Rectal smooth muscle tissue (tissue), 1 donor: ENCODE data around the gene PCDHA5.
"Not testable (repeated sequence)": the region's sequence is repeated elsewhere in the genome, so short reads cannot be mapped to it uniquely, and the experiment has no call there.

ENCODE experiments used
- H3K27ac ChIP-seq: one replicate; pipeline ENCODE4 v1.7.0; 2013; ENCODE audit warnings: low read depth, low read length, inconsistent platforms
- H3K27me3 ChIP-seq: one replicate; pipeline ENCODE4 v1.7.0; 2013; ENCODE audit warnings: low read length; ENCODE audit not compliant: control insufficient read depth, insufficient read depth
- H3K36me3 ChIP-seq: one replicate; pipeline ENCODE4 v1.7.0; 2013; ENCODE audit warnings: low read length; ENCODE audit not compliant: control insufficient read depth, insufficient read depth
- H3K4me1 ChIP-seq: one replicate; pipeline ENCODE4 v1.7.0; 2013; ENCODE audit warnings: low read length; ENCODE audit not compliant: control insufficient read depth, insufficient read depth
- H3K4me3 ChIP-seq: one replicate; pipeline ENCODE4 v1.7.0; 2013; ENCODE audit warnings: low read length
- H3K9ac ChIP-seq: one replicate; pipeline ENCODE4 v1.7.0; 2013; ENCODE audit warnings: low read length

Gene PCDHA5

DNA sequence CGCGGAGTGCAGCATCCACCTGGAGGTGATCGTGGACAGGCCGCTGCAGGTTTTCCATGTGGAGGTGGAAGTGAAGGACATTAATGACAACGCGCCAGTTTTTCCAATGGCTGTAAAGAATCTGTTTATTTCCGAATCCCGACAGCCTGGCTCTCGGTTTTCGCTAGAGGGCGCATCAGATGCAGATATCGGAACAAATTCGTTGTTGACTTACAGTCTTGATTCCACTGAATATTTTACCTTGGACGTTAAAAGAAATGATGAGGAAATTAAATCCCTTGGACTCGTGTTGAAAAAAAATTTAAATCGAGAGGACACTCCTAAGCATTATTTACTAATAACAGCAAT is 19.9 kb upstream of the PCDHA5 start:
- Histone ChIP-seq H3K27ac (no peak overlapping the region), H3K4me1 (no peaks in the 10 kb centered on the region), H3K36me3 (no peaks in the 10 kb centered on the region), H3K4me3 (no peak overlapping the region), H3K27me3 (no peaks in the 10 kb centered on the region), H3K9ac (no peak overlapping the region)

DNA sequence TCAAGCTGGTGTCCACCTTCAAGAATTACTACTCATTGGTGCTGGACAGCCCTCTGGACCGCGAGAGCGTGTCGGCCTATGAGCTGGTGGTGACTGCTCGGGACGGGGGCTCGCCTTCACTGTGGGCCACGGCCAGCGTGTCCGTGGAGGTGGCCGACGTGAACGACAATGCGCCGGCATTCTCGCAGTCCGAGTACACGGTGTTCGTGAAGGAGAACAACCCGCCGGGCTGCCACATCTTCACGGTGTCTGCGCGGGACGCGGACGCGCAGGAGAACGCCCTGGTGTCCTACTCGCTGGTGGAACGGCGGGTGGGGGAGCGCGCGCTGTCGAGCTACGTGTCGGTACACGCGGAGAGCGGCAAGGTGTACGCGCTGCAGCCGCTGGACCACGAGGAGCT is 19.0 kb upstream of the PCDHA5 start:
- H3K27me3 ChIP-seq, H3K4me3 ChIP-seq: not testable (repeated sequence)

DNA sequence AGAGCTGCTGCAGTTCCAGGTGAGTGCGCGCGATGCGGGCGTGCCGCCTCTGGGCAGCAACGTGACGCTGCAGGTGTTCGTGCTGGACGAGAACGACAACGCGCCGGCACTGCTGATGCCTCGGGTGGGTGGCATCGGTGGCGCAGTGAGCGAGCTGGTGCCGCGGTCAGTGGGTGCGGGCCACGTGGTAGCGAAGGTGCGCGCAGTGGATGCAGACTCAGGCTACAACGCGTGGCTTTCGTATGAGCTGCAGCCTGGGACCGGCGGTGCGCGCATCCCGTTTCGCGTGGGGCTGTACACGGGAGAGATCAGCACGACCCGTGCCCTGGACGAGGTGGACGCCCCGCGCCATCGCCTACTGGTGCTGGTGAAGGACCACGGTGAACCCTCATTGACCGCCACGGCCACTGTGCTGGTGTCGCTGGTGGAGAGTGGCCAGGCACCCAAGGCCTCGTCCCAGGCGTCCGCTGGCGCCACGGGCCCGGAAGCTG is 18.6 kb upstream of the PCDHA5 start:
- H3K27me3 ChIP-seq = no peaks in the 10 kb centered on the region
- no peaks in the 10 kb centered on the region for H3K4me1 ChIP-seq
- H3K36me3 ChIP-seq = no peaks in the 10 kb centered on the region
- no peak overlapping the region for H3K27ac ChIP-seq
- no peak overlapping the region for H3K4me3 ChIP-seq
- no peak overlapping the region for H3K9ac ChIP-seq

More for the DNA sequence above, 19.0 kb upstream of the PCDHA5 start:
- H3K36me3 ChIP-seq, H3K27ac ChIP-seq, H3K4me1 ChIP-seq, H3K9ac ChIP-seq: not testable (repeated sequence)

DNA sequence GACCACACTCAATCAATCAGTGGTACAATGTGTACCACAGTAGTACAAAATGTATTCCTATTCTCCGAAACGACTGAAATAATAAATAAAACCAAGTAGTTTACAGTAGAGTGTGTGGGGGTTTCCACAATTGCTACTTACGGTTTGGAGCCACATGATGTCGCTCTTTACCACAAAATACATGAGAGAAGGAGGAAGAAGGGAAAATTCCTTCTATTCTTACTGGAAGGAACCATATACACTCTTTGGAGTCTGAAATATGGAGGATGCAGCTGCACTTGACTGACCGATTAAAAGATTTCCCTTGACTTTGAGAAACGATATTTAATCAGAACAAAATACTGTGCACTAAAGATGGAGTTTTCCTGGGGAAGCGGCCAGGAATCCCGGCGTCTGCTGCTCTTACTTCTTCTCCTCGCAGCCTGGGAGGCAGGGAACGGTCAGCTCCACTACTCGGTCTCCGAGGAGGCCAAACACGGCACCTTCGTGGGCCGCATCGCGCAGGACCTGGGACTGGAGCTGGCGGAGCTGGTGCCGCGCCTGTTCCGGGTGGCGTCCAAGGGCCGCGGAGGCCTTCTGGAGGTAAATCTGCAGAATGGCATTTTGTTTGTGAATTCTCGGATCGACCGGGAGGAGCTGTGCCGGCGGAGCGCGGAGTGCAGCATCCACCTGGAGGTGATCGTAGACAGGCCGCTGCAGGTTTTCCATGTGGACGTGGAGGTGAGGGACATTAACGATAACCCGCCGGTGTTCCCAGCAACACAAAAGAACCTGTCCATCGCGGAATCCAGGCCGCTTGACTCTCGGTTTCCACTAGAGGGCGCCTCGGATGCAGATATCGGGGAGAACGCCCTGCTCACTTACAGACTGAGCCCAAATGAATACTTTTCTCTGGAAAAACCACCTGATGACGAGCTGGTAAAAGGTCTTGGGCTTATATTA is 14.3 kb upstream of the PCDHA5 start, which contains the start of gene PCDHA4:
Gene PCDHA4 (plus strand): TSS at position 235 of the 942 bp plus-strand sequence.
- H3K27ac ChIP-seq = no peak within 1 kb of the TSS
- no peaks in the 10 kb centered on the region for H3K4me1 ChIP-seq
- H3K4me3 ChIP-seq = peak within 1 kb of the TSS; percentile 40
- H3K27me3 ChIP-seq = no peaks in the 10 kb centered on the region
- no peaks in the 10 kb centered on the region for H3K36me3 ChIP-seq
- H3K9ac ChIP-seq = no peak within 1 kb of the TSS

DNA sequence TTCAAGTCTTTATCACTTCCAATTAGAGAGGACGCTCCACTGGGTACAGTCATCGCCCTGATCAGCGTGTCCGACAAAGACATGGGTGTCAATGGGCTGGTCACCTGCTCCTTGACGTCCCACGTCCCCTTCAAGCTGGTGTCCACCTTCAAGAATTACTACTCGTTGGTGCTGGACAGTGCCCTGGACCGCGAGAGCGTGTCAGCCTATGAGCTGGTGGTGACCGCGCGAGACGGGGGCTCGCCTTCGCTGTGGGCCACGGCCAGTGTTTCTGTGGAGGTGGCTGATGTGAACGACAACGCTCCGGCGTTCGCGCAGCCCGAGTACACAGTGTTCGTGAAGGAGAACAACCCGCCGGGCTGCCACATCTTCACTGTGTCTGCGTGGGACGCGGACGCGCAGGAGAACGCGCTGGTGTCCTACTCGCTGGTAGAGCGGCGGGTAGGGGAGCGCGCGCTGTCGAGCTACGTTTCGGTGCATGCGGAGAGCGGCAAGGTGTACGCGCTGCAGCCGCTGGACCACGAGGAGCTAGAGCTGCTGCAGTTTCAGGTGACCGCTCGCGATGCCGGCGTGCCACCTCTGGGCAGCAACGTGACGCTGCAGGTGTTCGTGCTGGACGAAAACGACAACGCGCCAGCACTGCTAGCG is 13.0 kb upstream of the PCDHA5 start:
- H3K4me1 ChIP-seq, H3K4me3 ChIP-seq: not testable (repeated sequence)

DNA sequence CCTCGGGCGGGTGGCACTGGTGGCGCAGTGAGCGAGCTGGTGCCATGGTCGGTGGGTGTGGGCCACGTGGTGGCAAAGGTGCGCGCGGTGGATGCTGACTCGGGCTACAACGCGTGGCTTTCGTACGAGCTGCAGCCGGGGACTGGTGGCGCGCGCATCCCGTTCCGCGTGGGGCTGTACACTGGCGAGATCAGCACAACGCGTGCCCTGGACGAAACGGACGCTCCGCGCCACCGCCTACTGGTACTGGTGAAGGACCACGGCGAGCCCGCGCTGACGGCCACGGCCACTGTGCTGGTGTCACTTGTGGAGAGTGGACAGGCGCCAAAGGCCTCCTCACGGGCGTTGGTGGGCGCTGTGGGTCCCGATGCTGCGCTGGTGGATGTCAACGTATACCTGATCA is 12.5 kb upstream of the PCDHA5 start:
- no peak overlapping the region for H3K9ac ChIP-seq
- no peak overlapping the region for H3K27ac ChIP-seq
- no peaks in the 10 kb centered on the region for H3K4me1 ChIP-seq
- no peaks in the 10 kb centered on the region for H3K27me3 ChIP-seq
- no peak overlapping the region for H3K4me3 ChIP-seq
- H3K36me3 ChIP-seq = no peaks in the 10 kb centered on the region

More for the DNA sequence above, 13.0 kb upstream of the PCDHA5 start:
- not testable (repeated sequence) for H3K36me3 ChIP-seq, H3K9ac ChIP-seq, H3K27ac ChIP-seq, H3K27me3 ChIP-seq

DNA sequence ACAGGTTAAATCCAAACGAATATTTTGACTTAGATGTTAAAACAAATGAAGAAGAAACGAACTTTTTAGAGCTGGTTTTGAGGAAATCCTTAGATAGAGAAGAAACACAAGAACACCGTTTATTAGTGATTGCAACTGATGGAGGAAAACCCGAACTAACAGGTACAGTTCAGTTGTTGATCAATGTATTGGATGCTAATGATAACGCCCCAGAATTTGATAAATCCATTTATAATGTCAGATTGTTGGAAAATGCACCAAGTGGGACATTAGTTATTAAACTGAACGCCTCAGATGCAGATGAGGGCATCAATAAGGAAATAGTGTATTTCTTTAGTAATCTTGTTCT is 842 bp downstream of the PCDHA5 start:
- no peaks in the 10 kb centered on the region for H3K36me3 ChIP-seq
- H3K27ac ChIP-seq = no peak overlapping the region
- H3K4me1 ChIP-seq = no peaks in the 10 kb centered on the region
- H3K9ac ChIP-seq = no peak overlapping the region
- no peak overlapping the region for H3K4me3 ChIP-seq
- H3K27me3 ChIP-seq = no peaks in the 10 kb centered on the region

DNA sequence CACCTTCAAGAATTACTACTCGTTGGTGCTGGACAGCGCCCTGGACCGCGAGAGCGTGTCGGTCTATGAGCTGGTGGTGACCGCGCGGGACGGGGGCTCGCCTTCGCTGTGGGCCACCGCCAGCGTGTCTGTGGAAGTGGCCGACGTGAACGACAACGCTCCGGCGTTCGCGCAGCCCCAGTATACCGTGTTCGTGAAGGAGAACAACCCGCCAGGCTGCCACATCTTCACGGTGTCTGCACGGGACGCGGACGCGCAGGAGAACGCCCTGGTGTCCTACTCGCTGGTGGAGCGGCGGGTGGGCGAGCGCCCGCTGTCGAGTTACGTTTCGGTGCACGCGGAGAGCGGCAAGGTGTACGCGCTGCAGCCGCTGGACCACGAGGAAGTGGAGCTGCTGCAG is 1.6 kb downstream of the PCDHA5 start:
- H3K4me3 ChIP-seq, H3K27me3 ChIP-seq, H3K36me3 ChIP-seq, H3K27ac ChIP-seq, H3K9ac ChIP-seq, H3K4me1 ChIP-seq: not testable (repeated sequence)

DNA sequence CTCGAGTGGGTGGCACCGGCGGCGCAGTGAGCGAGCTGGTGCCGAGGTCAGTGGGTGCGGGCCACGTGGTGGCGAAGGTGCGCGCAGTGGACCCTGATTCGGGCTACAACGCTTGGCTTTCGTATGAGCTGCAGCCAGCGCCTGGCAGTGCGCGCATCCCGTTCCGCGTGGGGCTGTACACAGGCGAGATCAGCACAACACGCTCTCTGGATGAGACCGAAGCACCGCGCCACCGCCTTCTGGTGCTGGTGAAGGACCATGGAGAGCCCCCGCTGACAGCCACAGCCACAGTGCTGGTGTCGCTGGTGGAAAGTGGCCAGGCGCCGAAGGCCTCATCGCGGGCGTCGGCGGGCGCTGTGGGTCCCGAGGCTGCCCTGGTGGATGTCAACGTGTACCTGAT is 2.1 kb downstream of the PCDHA5 start:
- no peaks in the 10 kb centered on the region for H3K27me3 ChIP-seq
- H3K4me3 ChIP-seq = no peak overlapping the region
- no peak overlapping the region for H3K9ac ChIP-seq
- no peaks in the 10 kb centered on the region for H3K4me1 ChIP-seq
- H3K27ac ChIP-seq = no peak overlapping the region
- H3K36me3 ChIP-seq = no peaks in the 10 kb centered on the region

DNA sequence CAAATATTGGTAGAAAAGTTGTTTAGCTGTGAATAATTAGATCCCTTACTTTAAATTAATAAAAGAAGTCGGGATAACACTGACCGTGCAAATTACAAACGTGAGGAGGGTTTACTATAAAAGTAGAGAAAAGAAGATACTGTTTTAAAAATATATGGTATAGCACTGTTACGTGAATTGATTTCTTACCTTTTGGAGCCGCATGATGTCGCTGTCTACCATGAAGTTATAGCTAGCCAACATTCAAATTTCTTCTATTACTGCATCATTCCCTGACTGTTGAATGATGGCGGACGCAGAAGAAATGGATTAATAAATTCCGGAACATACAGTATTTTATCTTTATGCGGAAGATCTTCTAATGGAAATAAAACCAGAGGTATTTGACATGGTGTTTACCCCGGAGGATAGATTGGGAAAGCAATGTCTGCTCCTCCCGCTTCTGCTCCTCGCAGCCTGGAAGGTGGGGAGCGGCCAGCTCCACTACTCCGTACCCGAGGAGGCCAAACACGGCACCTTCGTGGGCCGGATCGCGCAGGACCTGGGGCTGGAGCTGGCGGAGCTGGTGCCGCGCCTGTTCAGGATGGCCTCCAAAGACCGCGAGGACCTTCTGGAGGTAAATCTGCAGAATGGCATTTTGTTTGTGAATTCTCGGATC is 6.4 kb downstream of the PCDHA5 start, which contains the start of gene PCDHA6:
Gene PCDHA6 (plus strand): TSS at position 257 of the 658 bp plus-strand sequence. CDS start 132 bp downstream, at position 389.
- Histone ChIP-seq H3K9ac (no peak within 1 kb of the TSS), H3K4me3 (no peak within 1 kb of the TSS), H3K4me1 (no peaks in the 10 kb centered on the region), H3K27me3 (no peaks in the 10 kb centered on the region), H3K36me3 (no peaks in the 10 kb centered on the region), H3K27ac (no peak within 1 kb of the TSS)

DNA sequence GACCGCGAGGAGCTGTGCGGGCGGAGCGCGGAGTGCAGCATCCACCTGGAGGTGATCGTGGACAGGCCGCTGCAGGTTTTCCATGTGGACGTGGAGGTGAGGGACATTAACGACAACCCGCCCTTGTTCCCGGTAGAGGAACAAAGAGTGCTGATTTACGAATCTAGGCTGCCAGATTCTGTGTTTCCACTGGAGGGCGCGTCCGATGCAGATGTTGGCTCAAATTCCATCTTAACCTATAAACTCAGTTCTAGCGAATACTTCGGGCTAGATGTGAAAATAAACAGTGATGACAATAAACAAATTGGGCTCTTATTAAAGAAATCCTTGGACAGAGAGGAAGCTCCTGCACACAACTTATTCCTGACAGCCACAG is 6.9 kb downstream of the PCDHA5 start:
- no peak overlapping the region for H3K27ac ChIP-seq
- H3K9ac ChIP-seq = no peak overlapping the region
- H3K4me1 ChIP-seq = no peaks in the 10 kb centered on the region
- H3K4me3 ChIP-seq = no peak overlapping the region
- H3K27me3 ChIP-seq = no peaks in the 10 kb centered on the region
- no peaks in the 10 kb centered on the region for H3K36me3 ChIP-seq
